HepG2 (cell line): Measurements from ENCODE around the gene LRRC10B. TPM values are rescaled to one million over a fixed set of nuclear protein-coding genes. Genes with fewer than 3 reads are reported as not detected.

ENCODE experiments used
- ATAC-seq: fragments of 200-7000 bp; cut with Tn5 transposase; 3 replicates; pipeline ENCODE4 v1.9.1; 2020; ENCODE audit warnings: mild to moderate bottlenecking, moderate library complexity
- BruUV-seq: library from RNA; stranded (reverse); fragments of 400-500 nt; replicated peaks from 2 replicates; lab custom pipeline; 2021; lab: Mats Ljungman, UMichigan
- CTCF ChIA-PET: fragments of 300-600 bp; formaldehyde crosslinking; extraction: SDS; loops from one replicate; lab custom pipeline; 2021; ENCODE audit warnings: low total read pairs, inconsistent platforms, low intra/inter-chr PET ratio; lab: Yijun Ruan, JAX
- POLR2A ChIA-PET: fragments of 350-600 bp; sonication (Branson Sonifier 250); formaldehyde crosslinking; loops from one replicate; lab custom pipeline; 2020; ENCODE audit warnings: antibody characterized with exemption, inconsistent platforms; lab: Yijun Ruan, JAX
- DNase-seq: peaks from one replicate; pipeline ENCODE4 v3.0.0-alpha.2; 2015; ENCODE audit warnings: low spot score
- FAIRE-seq: peaks from 3 replicates; lab custom pipeline; 2011; peaks lifted over from hg19 to GRCh38; lab: Jason Lieb, UNC
- H2AFZ ChIP-seq: one replicate; pipeline ENCODE4 v1.6.1; 2011; ENCODE audit warnings: low read length, inconsistent platforms
- H3K27ac ChIP-seq: fragments of 300-600 bp; 3 replicates; pipeline ENCODE4 v1.8.0; 2011; ENCODE audit warnings: mixed run types, mild to moderate bottlenecking, mixed read lengths, low read length, inconsistent platforms; ENCODE audit not compliant: insufficient read depth; ENCODE audit errors: extremely low read length
- H3K27me3 ChIP-seq, 2 experiments: fragments of 200-600 bp in 1 of 2; 2 replicates in 1 of 2; 3 replicates in 1 of 2; pipeline versions ENCODE4 v1.6.0 to v1.8.0; 2011; ENCODE audit warnings: low read length in 2 of 2, mild to moderate bottlenecking in 2 of 2, moderate library complexity in 2 of 2, inconsistent platforms in 1 of 2; ENCODE audit not compliant: insufficient read depth in 2 of 2, control insufficient read depth in 1 of 2
- H3K36me3 ChIP-seq, 2 experiments: fragments of 200-600 bp in 1 of 2; replicated peaks in 1 of 2; 2 replicates in 1 of 2; 3 replicates in 1 of 2; pipeline versions ENCODE4 v1.5.1 to v1.8.0; 2011; ENCODE audit warnings: low read length in 2 of 2, inconsistent platforms in 1 of 2; ENCODE audit not compliant: insufficient read depth in 2 of 2, control insufficient read depth in 1 of 2
- H3K4me1 ChIP-seq: 2 replicates; pipeline ENCODE4 v1.5.1; 2012; ENCODE audit warnings: low read length, inconsistent platforms; ENCODE audit not compliant: insufficient read depth
- H3K4me2 ChIP-seq: 2 replicates; pipeline ENCODE4 v1.6.0; 2011; ENCODE audit warnings: low read depth, low read length, inconsistent platforms
- H3K4me3 ChIP-seq, 3 experiments: fragments of 200-600 bp in 1 of 3; sonication (generic), shearing (Covaris generic) in 1 of 3; replicated peaks in 1 of 3; 2 replicates each; pipeline ENCODE4 v1.5.1; 2011 to 2016; ENCODE audit warnings: low read length in 3 of 3, inconsistent platforms in 2 of 3, low read depth in 2 of 3, mild to moderate bottlenecking in 2 of 3, control low read depth in 1 of 3, mixed read lengths in 1 of 3; ENCODE audit not compliant: insufficient read depth in 1 of 3
- H3K79me2 ChIP-seq: one replicate; pipeline ENCODE4 v1.6.1; 2011; ENCODE audit warnings: low read length, inconsistent platforms; ENCODE audit not compliant: insufficient read depth
- H3K9ac ChIP-seq: 2 replicates; pipeline ENCODE4 v1.6.0; 2011; ENCODE audit warnings: mild to moderate bottlenecking, low read depth, low read length, inconsistent platforms; ENCODE audit not compliant: insufficient read depth
- H3K9me3 ChIP-seq: 2 replicates; pipeline ENCODE4 v1.5.1; 2012; ENCODE audit warnings: mild to moderate bottlenecking, low read length
- H4K20me1 ChIP-seq: 2 replicates; pipeline ENCODE4 v1.6.0; 2011; ENCODE audit warnings: inconsistent platforms, mild to moderate bottlenecking, low read length, moderate library complexity; ENCODE audit not compliant: insufficient read depth
- AKNA ChIP-seq: sonication (generic); formaldehyde crosslinking; IDR thresholded peaks from 2 replicates; pipeline ENCODE4 v1.4.0; 2020; ENCODE audit warnings: missing genetic modification reagents, borderline replicate concordance
- ARNT2 ChIP-seq: sonication (generic); formaldehyde crosslinking; IDR thresholded peaks from 2 replicates; pipeline ENCODE4 v1.8.0; 2022; ENCODE audit warnings: mild to moderate bottlenecking, low read depth, missing genetic modification reagents, moderate library complexity
- FOXA3 ChIP-seq: IDR thresholded peaks from 2 replicates; pipeline ENCODE4 v1.6.1; 2016; ENCODE audit warnings: missing genetic modification reagents, missing compliant biosample characterization
- GABPA ChIP-seq, 2 experiments: IDR thresholded peaks; 2 replicates each; pipeline ENCODE4 v1.6.1; 2011 to 2016; ENCODE audit warnings: low read depth in 2 of 2, low read length in 1 of 2, missing biosample characterization in 1 of 2, missing genetic modification characterization in 1 of 2
- GABPB1 ChIP-seq: IDR thresholded peaks from 2 replicates; pipeline ENCODE4 v1.6.1; 2016; ENCODE audit warnings: mild to moderate bottlenecking, missing genetic modification reagents, moderate library complexity, missing compliant biosample characterization
- ISL2 ChIP-seq: sonication (generic); formaldehyde crosslinking; IDR thresholded peaks from 2 replicates; pipeline ENCODE4 v1.5.0; 2020; ENCODE audit warnings: missing genetic modification reagents
- MAFK ChIP-seq, 2 experiments: IDR thresholded peaks in 1 of 2; conservative IDR thresholded peaks in 1 of 2; 2 replicates each; pipeline ENCODE4 v1.6.1; 2011; ENCODE audit warnings: improper control_type of control experiment in 2 of 2, low read length in 2 of 2
- MATR3 ChIP-seq: sonication (generic); formaldehyde crosslinking; IDR thresholded peaks from 2 replicates; pipeline ENCODE4 v1.4.0; 2020; ENCODE audit warnings: missing genetic modification reagents
- MED1 ChIP-seq: sonication (generic); formaldehyde crosslinking; IDR thresholded peaks from 2 replicates; pipeline ENCODE4 v1.4.0; 2020; ENCODE audit warnings: missing genetic modification reagents
- NRL ChIP-seq: sonication (generic); formaldehyde crosslinking; IDR thresholded peaks from 2 replicates; pipeline ENCODE4 v1.5.0; 2020; ENCODE audit warnings: missing genetic modification reagents, mild to moderate bottlenecking, moderate library complexity, borderline replicate concordance
- PHB2 ChIP-seq: fragments of 450-650 bp; IDR thresholded peaks from 2 replicates; pipeline ENCODE4 v1.6.1; 2018; ENCODE audit not compliant: partially characterized antibody
- PREB ChIP-seq: sonication (generic); formaldehyde crosslinking; IDR thresholded peaks from 2 replicates; pipeline ENCODE4 v1.4.0; 2020; ENCODE audit warnings: missing genetic modification reagents
- RAD51 ChIP-seq: fragments of 450-650 bp; IDR thresholded peaks from 2 replicates; pipeline ENCODE4 v1.6.1; 2016; ENCODE audit warnings: borderline replicate concordance
- SRSF9 ChIP-seq: fragments of 200-400 bp; formaldehyde crosslinking; IDR thresholded peaks from 2 replicates; pipeline ENCODE4 v1.6.1; 2018; ENCODE audit warnings: borderline replicate concordance, mild to moderate bottlenecking, low read depth, low read length; ENCODE audit not compliant: insufficient read depth, poor library complexity, severe bottlenecking
- ZNF382 ChIP-seq: sonication (generic); formaldehyde crosslinking; IDR thresholded peaks from 2 replicates; pipeline ENCODE4 v1.5.0; 2020; ENCODE audit warnings: missing genetic modification reagents, mild to moderate bottlenecking, borderline replicate concordance
- ZNF44 ChIP-seq: sonication (generic); formaldehyde crosslinking; IDR thresholded peaks from 2 replicates; pipeline ENCODE4 v1.5.1; 2020; ENCODE audit warnings: mild to moderate bottlenecking, missing genetic modification reagents
- ZNF615 ChIP-seq: sonication (generic); formaldehyde crosslinking; IDR thresholded peaks from 2 replicates; pipeline ENCODE4 v1.5.0; 2020; ENCODE audit warnings: mild to moderate bottlenecking, missing genetic modification reagents, borderline replicate concordance
- ZNF746 ChIP-seq: sonication (generic); formaldehyde crosslinking; IDR thresholded peaks from 2 replicates; pipeline ENCODE4 v1.8.0; 2022; ENCODE audit warnings: mild to moderate bottlenecking, missing genetic modification reagents
- WGBS: methylation state at CpG from one replicate; pipeline ENCODE4 v1.1.6; 2017; ENCODE audit warnings: low lambda C conversion rate; 5-methylcytosine and 5-hydroxymethylcytosine counted together
- in situ Hi-C: cut with HindIII; loops from 2 replicates; pipeline ENCODE4 v1.10.0; 2017; ENCODE audit warnings: low pct_unique_long_range_greater_than_20kb; ENCODE audit not compliant: extremely low pct_ligation_motif_present
- intact Hi-C: fragments of 100-400 bp; cut with micrococcal nuclease; formaldehyde crosslinking; loops from one replicate; pipeline ENCODE4 v1.10.0; 2022; ENCODE audit not compliant: unreplicated experiment
- polyA plus RNA-seq, 8 experiments: library from polyadenylated mRNA; depleted of rRNA in 3 of 8; stranded (reverse) in 7 of 8; unstranded in 1 of 8; fragments of >200 nt; fragmentation: Illumina TruSeq in 4 of 8; extraction: Trizol in 4 of 8; gene quantifications; 2 replicates each; pipeline versions ENCODE4 v1.2.1 to v1.2.3, GENCODE V29; 2011 to 2016; ENCODE audit warnings: low read depth in 4 of 8, missing spikeins in 1 of 8, mixed read lengths in 1 of 8; ENCODE audit not compliant: insufficient read depth in 1 of 8
- total RNA-seq, 5 experiments: library from RNA; depleted of rRNA; stranded (reverse); fragments of >200 nt; fragmentation: Illumina TruSeq; extraction: Trizol; gene quantifications; 2 replicates each; pipeline ENCODE4 v1.2.3, GENCODE V29; 2016; ENCODE audit warnings: low read depth in 1 of 5

Gene LRRC10B
- total and polyA plus RNA-seq, 2 of the 13 experiments (the other 11 are each of a cell fraction or from before 2014, with no cell fraction given) = not detected

GRCh38 chr11:61498767-61499341 lies 9.7 kb upstream of the LRRC10B start (continued):
- TF ChIP-seq ZNF382 (CRISPR knock-in tag) = no peak
- no peak for TF ChIP-seq GABPA (IDR thresholded peaks at IDR 0.05; ENCODE audit: low read depth, low read length)
- peak; percentile 91 for TF ChIP-seq GABPA (CRISPR knock-in tag; IDR thresholded peaks at IDR 0.05; ENCODE audit: low read depth)
- TF ChIP-seq ZNF746 = no peak
- no peak for TF ChIP-seq SRSF9

GRCh38 chr11:61499816-61500491 lies 8.6 kb upstream of the LRRC10B start:
- WGBS = 72% methylated on average over 11 of the region's 12 CpGs
- no peak overlapping the region for H2AFZ ChIP-seq
- H3K9me3 ChIP-seq = no peaks in the 10 kb centered on the region
- BruUV-seq = no TSS peak
- in situ Hi-C loops = no loop called here
- peaks cover 27% of the 10 kb centered on the region for H3K4me1 ChIP-seq
- no peaks in the 10 kb centered on the region for H3K36me3 ChIP-seq
- H3K27ac ChIP-seq = no peak overlapping the region
- DNase-seq (no peak), FAIRE-seq (no peak), ATAC-seq (no peak)
- no peaks in the 10 kb centered on the region for H4K20me1 ChIP-seq
- POLR2A ChIA-PET = no interaction called here
- intact Hi-C loops = no loop called here
- peaks cover 3 to 5% of the 10 kb centered on the region in 2 experiments; a peak in 2 of 5 replicates for H3K27me3 ChIP-seq
- H3K9ac ChIP-seq = no peak overlapping the region
- no peak overlapping the region for H3K4me3 ChIP-seq
- H3K79me2 ChIP-seq = no peaks in the 10 kb centered on the region
- no peak overlapping the region for H3K4me2 ChIP-seq
- CTCF ChIA-PET = no interaction called here
- TF ChIP-seq MATR3 (CRISPR knock-in tag) (no peak), NRL (no peak), AKNA (no peak), PREB (CRISPR knock-in tag) (no peak), ISL2 (CRISPR knock-in tag) (no peak), ZNF44 (CRISPR knock-in tag) (no peak), FOXA3 (CRISPR knock-in tag) (no peak), RAD51 (no peak), MED1 (CRISPR knock-in tag) (no peak), GABPB1 (CRISPR knock-in tag) (no peak), MAFK (conservative IDR thresholded peaks at IDR 0.05 in 1 of 2, IDR thresholded peaks at IDR 0.05 in 1 of 2; ENCODE audit: low read length in 2 of 2) (no peak), ARNT2 (CRISPR knock-in tag) (no peak), PHB2 (no peak), ZNF615 (CRISPR knock-in tag) (no peak)
